ENCODE data around the gene FOXF1.

DNA sequence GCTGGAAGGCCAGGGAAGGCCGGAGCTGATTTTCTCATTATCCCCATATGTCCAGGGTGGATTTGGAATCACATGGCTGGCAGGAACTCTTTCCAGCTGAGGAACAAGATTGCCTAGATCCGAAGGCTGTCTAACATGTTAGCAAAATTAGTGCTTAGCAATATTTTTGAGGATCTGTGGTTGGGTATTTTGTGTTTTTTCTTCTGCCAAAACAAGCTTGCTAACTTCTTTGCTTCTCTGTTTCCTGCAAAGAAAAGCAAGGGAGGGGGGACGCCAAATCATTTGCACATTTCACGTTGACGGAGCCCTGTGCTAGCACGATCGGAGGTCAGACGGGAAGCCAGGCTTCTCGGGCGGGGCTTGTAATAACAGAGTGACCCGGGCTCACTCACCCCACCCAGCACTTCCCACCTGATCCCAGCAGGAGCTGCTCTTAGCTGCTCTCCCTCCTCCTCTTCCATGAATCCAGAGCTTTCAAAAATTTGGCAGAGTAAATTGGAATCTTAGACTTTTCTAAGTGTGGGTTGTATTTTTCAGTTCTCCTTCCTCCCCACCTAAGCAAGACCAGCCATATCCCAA is 33.3 kb upstream of the FOXF1 start:
- TF ChIP-seq, protein P1, sequence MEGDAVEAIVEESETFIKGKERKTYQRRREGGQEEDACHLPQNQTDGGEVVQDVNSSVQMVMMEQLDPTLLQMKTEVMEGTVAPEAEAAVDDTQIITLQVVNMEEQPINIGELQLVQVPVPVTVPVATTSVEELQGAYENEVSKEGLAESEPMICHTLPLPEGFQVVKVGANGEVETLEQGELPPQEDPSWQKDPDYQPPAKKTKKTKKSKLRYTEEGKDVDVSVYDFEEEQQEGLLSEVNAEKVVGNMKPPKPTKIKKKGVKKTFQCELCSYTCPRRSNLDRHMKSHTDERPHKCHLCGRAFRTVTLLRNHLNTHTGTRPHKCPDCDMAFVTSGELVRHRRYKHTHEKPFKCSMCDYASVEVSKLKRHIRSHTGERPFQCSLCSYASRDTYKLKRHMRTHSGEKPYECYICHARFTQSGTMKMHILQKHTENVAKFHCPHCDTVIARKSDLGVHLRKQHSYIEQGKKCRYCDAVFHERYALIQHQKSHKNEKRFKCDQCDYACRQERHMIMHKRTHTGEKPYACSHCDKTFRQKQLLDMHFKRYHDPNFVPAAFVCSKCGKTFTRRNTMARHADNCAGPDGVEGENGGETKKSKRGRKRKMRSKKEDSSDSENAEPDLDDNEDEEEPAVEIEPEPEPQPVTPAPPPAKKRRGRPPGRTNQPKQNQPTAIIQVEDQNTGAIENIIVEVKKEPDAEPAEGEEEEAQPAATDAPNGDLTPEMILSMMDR (IDR thresholded peaks at IDR 0.05) = no peak
- TF ChIP-seq, protein P2, sequence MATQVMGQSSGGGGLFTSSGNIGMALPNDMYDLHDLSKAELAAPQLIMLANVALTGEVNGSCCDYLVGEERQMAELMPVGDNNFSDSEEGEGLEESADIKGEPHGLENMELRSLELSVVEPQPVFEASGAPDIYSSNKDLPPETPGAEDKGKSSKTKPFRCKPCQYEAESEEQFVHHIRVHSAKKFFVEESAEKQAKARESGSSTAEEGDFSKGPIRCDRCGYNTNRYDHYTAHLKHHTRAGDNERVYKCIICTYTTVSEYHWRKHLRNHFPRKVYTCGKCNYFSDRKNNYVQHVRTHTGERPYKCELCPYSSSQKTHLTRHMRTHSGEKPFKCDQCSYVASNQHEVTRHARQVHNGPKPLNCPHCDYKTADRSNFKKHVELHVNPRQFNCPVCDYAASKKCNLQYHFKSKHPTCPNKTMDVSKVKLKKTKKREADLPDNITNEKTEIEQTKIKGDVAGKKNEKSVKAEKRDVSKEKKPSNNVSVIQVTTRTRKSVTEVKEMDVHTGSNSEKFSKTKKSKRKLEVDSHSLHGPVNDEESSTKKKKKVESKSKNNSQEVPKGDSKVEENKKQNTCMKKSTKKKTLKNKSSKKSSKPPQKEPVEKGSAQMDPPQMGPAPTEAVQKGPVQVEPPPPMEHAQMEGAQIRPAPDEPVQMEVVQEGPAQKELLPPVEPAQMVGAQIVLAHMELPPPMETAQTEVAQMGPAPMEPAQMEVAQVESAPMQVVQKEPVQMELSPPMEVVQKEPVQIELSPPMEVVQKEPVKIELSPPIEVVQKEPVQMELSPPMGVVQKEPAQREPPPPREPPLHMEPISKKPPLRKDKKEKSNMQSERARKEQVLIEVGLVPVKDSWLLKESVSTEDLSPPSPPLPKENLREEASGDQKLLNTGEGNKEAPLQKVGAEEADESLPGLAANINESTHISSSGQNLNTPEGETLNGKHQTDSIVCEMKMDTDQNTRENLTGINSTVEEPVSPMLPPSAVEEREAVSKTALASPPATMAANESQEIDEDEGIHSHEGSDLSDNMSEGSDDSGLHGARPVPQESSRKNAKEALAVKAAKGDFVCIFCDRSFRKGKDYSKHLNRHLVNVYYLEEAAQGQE (IDR thresholded peaks at IDR 0.05; ENCODE audit: insufficient read depth in 1 of 2, low read depth in 2 of 2, low read length in 1 of 2) = no peak
- TF ChIP-seq POLR2AphosphoS5 (IDR thresholded peaks at IDR 0.05; ENCODE audit: low read depth, low read length) (no peak), SIN3A (IDR thresholded peaks at IDR 0.05; ENCODE audit: borderline replicate concordance, insufficient read depth, low read depth, low read length) (no peak)

Data from Panc1 (cell line).